GM12864 (cell line): ENCODE results near the gene MIAT.
A peak's percentile ranks its signal among the peaks of the same experiment; 100 is the strongest.

Source experiments
- DNase-seq: peaks from one replicate; pipeline ENCODE4 v3.0.0-alpha.2; 2011; ENCODE audit warnings: low read depth
- H3K4me3 ChIP-seq: 2 replicates; pipeline ENCODE4 v1.5.1; 2011; ENCODE audit warnings: mild to moderate bottlenecking, low read depth, low read length, control low read depth
- CTCF ChIP-seq: IDR thresholded peaks from 2 replicates; pipeline ENCODE4 v1.5.1; 2011; ENCODE audit warnings: low read depth, mild to moderate bottlenecking, moderate library complexity, low read length, control low read depth, inconsistent platforms; ENCODE audit errors: missing control alignments

The MIAT gene

GRCh38 chr22:26709617-26710390 lies 52.4 kb downstream of the MIAT start:
- no peak overlapping the region for H3K4me3 ChIP-seq
- TF ChIP-seq CTCF = no peak
- no peak for DNase-seq

- H3K4me3 ChIP-seq = no peak overlapping the region
- peak; percentile 60 for DNase-seq
- TF ChIP-seq CTCF = no peak
Measured at GRCh38 chr22:26711205-26711963, 54.0 kb downstream of the MIAT start.

- DNase-seq = no peak
- TF ChIP-seq CTCF = no peak
- no peak overlapping the region for H3K4me3 ChIP-seq
Measured at GRCh38 chr22:26712158-26712557, 54.8 kb downstream of the MIAT start.

- no peak overlapping the region for H3K4me3 ChIP-seq
- DNase-seq = no peak
- TF ChIP-seq CTCF = no peak
Measured at GRCh38 chr22:26713823-26714449, 56.5 kb downstream of the MIAT start.

- no peak for TF ChIP-seq CTCF
- no peak overlapping the region for H3K4me3 ChIP-seq
- DNase-seq = no peak
Measured at GRCh38 chr22:26714971-26715370, 57.6 kb downstream of the MIAT start.

GRCh38 chr22:26715392-26715936 lies 58.1 kb downstream of the MIAT start:
- no peak overlapping the region for H3K4me3 ChIP-seq
- TF ChIP-seq CTCF = no peak
- no peak for DNase-seq
